Glutamatergic neuron (in vitro differentiated cells): ENCODE measurements around the gene OBP2B. TPM values are rescaled to one million over a fixed set of nuclear protein-coding genes. Genes with fewer than 3 reads are reported as not detected.
"Not testable (repeated sequence)": the region's sequence is repeated elsewhere in the genome, so short reads cannot be mapped to it uniquely, and the experiment has no call there.

ENCODE experiments used
- DNase-seq: peaks from one replicate; pipeline ENCODE4 v3.0.0; 2022
- H3K27ac Mint-ChIP-seq: one replicate; pipeline ENCODE4 v1.8.0; 2020; ENCODE audit warnings: mild to moderate bottlenecking, mixed read lengths, inconsistent platforms; ENCODE audit not compliant: unreplicated experiment
- H3K27me3 Mint-ChIP-seq: one replicate; pipeline ENCODE4 v1.8.0; 2020; ENCODE audit warnings: mild to moderate bottlenecking, moderate library complexity, mixed read lengths, inconsistent platforms; ENCODE audit not compliant: unreplicated experiment
- H3K36me3 Mint-ChIP-seq: one replicate; pipeline ENCODE4 v1.8.0; 2020; ENCODE audit warnings: mild to moderate bottlenecking, mixed read lengths, inconsistent platforms; ENCODE audit not compliant: unreplicated experiment
- H3K4me1 Mint-ChIP-seq: one replicate; pipeline ENCODE4 v1.8.0; 2020; ENCODE audit warnings: mild to moderate bottlenecking, low read depth, mixed read lengths, inconsistent platforms; ENCODE audit not compliant: unreplicated experiment
- H3K4me3 Mint-ChIP-seq: one replicate; pipeline ENCODE4 v1.8.0; 2020; ENCODE audit warnings: mild to moderate bottlenecking, mixed read lengths, inconsistent platforms; ENCODE audit not compliant: unreplicated experiment
- H3K9me3 Mint-ChIP-seq: one replicate; pipeline ENCODE4 v1.8.0; 2020; ENCODE audit warnings: mild to moderate bottlenecking, moderate library complexity, mixed read lengths, inconsistent platforms; ENCODE audit not compliant: unreplicated experiment
- CTCF ChIP-seq: fragments of 200-600 bp; sonication (generic); IDR thresholded peaks from one replicate; pipeline ENCODE4 v1.5.0; 2021; ENCODE audit not compliant: partially characterized antibody, unreplicated experiment
- total RNA-seq: library from RNA; stranded (reverse); fragmentation: NEBNext Ultra II Directional; extraction: Animal tissue kit (Norgen Biotek cat#: 25700); gene quantifications from one replicate; pipeline ENCODE4 v1.2.1, GENCODE V29; 2021; ENCODE audit not compliant: unreplicated experiment

Gene OBP2B
- total RNA-seq, 1 donor from 2014 or later = not detected

- no peak for DNase-seq
- H3K36me3 Mint-ChIP-seq = peaks cover 6% of the 10 kb centered on the region
- H3K4me3 Mint-ChIP-seq = no peak overlapping the region
- H3K4me1 Mint-ChIP-seq = peaks cover 10% of the 10 kb centered on the region
- H3K27ac Mint-ChIP-seq = no peak overlapping the region
- peaks cover 8% of the 10 kb centered on the region for H3K9me3 Mint-ChIP-seq
- TF ChIP-seq CTCF = no peak
- peaks cover 2% of the 10 kb centered on the region for H3K27me3 Mint-ChIP-seq
Observed at GRCh38 chr9:133221177-133221809, 12.2 kb upstream of the OBP2B start.

GRCh38 chr9:133218049-133218975, 9.3 kb upstream of the OBP2B start:
- not testable (repeated sequence) for H3K27me3 Mint-ChIP-seq

GRCh38 chr9:133217333-133217988, 8.4 kb upstream of the OBP2B start:
- not testable (repeated sequence) for H3K36me3 Mint-ChIP-seq, H3K27me3 Mint-ChIP-seq

More at GRCh38 chr9:133218049-133218975, 9.3 kb upstream of the OBP2B start:
- not testable (repeated sequence) for H3K9me3 Mint-ChIP-seq, H3K36me3 Mint-ChIP-seq, H3K27ac Mint-ChIP-seq, H3K4me1 Mint-ChIP-seq, DNase-seq
- H3K4me3 Mint-ChIP-seq = peak overlapping the region; percentile 2

GRCh38 chr9:133214276-133214675, 5.2 kb upstream of the OBP2B start:
- H3K9me3 Mint-ChIP-seq = peaks cover 14% of the 10 kb centered on the region
- H3K4me3 Mint-ChIP-seq, H3K27ac Mint-ChIP-seq, H3K4me1 Mint-ChIP-seq, DNase-seq, H3K27me3 Mint-ChIP-seq: not testable (repeated sequence)
- peaks cover 13% of the 10 kb centered on the region for H3K36me3 Mint-ChIP-seq

More at GRCh38 chr9:133217333-133217988, 8.4 kb upstream of the OBP2B start:
- H3K27ac Mint-ChIP-seq, H3K4me3 Mint-ChIP-seq, H3K4me1 Mint-ChIP-seq, H3K9me3 Mint-ChIP-seq, DNase-seq: not testable (repeated sequence)

- no peak for TF ChIP-seq CTCF
- Mint-ChIP-seq H3K4me3 (no peak overlapping the region), H3K27me3 (no peaks in the 10 kb centered on the region), H3K4me1 (no peaks in the 10 kb centered on the region), H3K9me3 (peaks cover 9% of the 10 kb centered on the region), H3K36me3 (peaks cover 7% of the 10 kb centered on the region), H3K27ac (no peak overlapping the region)
- no peak for DNase-seq
Observed at GRCh38 chr9:133210609-133211008, 1.6 kb upstream of the OBP2B start.

- no peak for TF ChIP-seq CTCF
- peaks cover 9% of the 10 kb centered on the region for H3K9me3 Mint-ChIP-seq
- no peak overlapping the region for H3K4me3 Mint-ChIP-seq
- no peaks in the 10 kb centered on the region for H3K4me1 Mint-ChIP-seq
- DNase-seq = no peak
- H3K27ac Mint-ChIP-seq = no peak overlapping the region
- H3K36me3 Mint-ChIP-seq = peaks cover 7% of the 10 kb centered on the region
- no peaks in the 10 kb centered on the region for H3K27me3 Mint-ChIP-seq
Observed at GRCh38 chr9:133210202-133210532, 1.1 kb upstream of the OBP2B start.

- not testable (repeated sequence) for DNase-seq, H3K9me3 Mint-ChIP-seq, H3K27me3 Mint-ChIP-seq, H3K4me3 Mint-ChIP-seq, H3K4me1 Mint-ChIP-seq, H3K36me3 Mint-ChIP-seq, H3K27ac Mint-ChIP-seq
Observed at GRCh38 chr9:133209327-133210201, 514 bp upstream of the OBP2B start.

GRCh38 chr9:133208171-133208879, 725 bp downstream of the OBP2B start:
- not testable (repeated sequence) for H3K4me1 Mint-ChIP-seq, H3K27ac Mint-ChIP-seq, DNase-seq, H3K36me3 Mint-ChIP-seq, H3K4me3 Mint-ChIP-seq, H3K27me3 Mint-ChIP-seq
- H3K9me3 Mint-ChIP-seq = peaks cover 12% of the 10 kb centered on the region
